ENCODE measurements around the gene FNIP2. TPM values are rescaled to one million over a fixed set of nuclear protein-coding genes. Genes with fewer than 3 reads are reported as not detected.
"Not testable (repeated sequence)": the region's sequence is repeated elsewhere in the genome, so short reads cannot be mapped to it uniquely, and the experiment has no call there.

FNIP2 gene
- 24.2 and 25.2 TPM in 2 replicates for total RNA-seq

GRCh38 chr4:158768555-158769174 is at the start of gene FNIP2:
Gene FNIP2 (plus strand): TSS chr4:158769026. CDS start chr4:158769213, 187 bp downstream.
- no peak for DNase-seq (ENCODE audit: extremely low read depth, low read depth, low spot score)

DNA sequence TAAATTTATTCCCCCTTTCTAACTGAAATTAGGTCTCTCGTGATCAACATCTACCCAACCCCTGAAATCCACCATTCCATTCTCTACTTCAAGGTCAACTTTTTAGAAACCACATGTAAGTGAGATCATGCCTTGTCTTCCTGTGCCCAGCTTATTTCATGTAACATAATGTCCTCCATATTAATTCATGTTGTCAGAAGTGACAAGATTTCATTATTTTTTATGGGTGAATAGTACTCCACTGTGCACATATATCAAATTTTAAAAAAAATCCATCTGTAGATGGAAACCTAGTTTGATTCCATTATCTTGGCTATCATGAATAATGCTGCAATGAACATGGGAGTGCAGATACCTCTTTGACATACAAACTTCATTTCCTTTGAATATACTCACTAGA is 47.1 kb upstream of the FNIP2 start:
- no peak for DNase-seq (ENCODE audit: extremely low read depth, low read depth, low spot score)

- peak; percentile 9 for DNase-seq (ENCODE audit: extremely low read depth, low read depth, low spot score)
Measured at GRCh38 chr4:158722291-158722916, 46.4 kb upstream of the FNIP2 start.

DNA sequence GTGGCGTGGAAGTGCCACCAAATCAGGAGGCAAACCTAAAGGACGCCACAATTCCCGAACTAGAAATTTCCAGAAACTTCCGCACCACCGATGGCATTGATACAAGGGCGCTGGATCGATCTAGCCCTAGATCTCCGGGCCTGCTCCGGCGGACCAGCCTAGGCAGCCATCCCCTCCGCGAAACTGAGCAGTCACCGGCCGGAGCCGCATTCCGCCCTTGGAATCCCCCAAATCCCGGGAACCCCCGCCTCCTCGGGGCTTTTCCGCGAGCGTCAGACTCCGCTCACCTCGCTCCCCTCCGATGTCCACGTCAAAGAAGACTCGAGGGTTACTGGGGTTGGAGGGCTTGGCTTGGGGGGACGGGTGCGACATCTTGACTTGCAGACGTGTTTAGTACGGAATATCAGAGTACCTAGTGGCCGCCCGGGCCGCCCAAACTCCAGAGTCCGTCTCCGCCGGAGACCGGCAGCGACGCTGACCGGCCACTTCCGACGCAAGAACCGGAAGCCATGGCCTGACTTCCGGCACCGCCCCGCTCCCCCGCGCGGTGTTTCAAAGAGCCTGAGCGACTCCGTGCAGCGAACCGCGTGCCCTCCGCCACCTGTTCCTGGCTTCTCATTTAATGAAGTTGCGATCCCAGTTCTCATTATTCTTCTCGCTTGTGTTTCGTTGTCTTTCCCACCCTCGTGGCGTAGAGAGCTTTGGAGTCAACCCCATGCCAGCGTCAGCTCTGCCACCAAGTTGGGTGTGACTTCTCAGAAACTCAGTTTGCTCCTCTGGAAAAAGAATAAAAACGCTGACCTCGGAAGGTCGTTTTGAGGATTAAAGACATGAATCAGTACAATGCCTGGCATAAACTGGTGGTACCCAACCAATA is 45.7 kb upstream of the FNIP2 start, which contains the start of gene PPID:
PPID (minus strand) TSS at position 480 of the 877 bp plus-strand sequence; CDS start at position 372, 108 bp downstream.
- DNase-seq (ENCODE audit: extremely low read depth, low read depth, low spot score) = peak; percentile 23

DNA sequence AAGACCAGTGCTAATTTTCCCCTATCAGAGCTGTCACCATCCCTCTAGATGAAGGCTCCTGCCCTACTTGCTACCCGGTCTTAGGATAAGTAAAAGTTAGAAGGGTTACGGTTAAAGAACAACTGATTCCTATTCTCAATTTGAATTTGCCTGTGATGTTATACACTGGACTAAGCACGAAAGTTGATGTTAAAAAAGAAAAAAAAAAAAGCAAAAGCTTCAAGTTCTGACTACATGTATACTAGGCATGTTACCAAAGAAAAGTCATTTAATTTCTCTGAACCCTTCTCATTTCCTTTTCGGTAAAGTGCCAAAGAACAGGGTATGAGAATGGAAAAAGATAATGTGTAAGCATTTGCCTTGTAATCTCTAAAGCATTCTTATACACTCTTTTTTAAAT is 44.2 kb upstream of the FNIP2 start:
- DNase-seq (ENCODE audit: extremely low read depth, low read depth, low spot score) = no peak

DNA sequence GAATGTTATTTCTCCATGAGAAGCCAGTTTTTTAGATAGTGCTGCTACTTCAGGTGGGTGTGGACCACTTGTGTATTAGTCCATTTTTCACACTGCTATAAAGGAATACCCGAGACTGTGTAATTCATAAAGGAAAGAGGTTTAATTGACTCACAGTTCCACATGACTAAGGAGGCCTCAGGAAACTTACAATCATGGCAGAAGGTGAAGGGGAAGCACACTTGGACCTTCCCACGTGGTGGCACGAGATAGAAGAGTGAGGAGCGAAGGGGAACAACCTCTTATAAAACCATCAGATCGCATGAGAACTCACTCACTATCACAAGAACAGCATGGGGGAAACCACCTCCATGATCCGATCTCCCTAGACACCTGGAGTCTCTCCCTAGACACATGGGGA is 42.2 kb upstream of the FNIP2 start:
- no peak for DNase-seq (ENCODE audit: extremely low read depth, low read depth, low spot score)

DNA sequence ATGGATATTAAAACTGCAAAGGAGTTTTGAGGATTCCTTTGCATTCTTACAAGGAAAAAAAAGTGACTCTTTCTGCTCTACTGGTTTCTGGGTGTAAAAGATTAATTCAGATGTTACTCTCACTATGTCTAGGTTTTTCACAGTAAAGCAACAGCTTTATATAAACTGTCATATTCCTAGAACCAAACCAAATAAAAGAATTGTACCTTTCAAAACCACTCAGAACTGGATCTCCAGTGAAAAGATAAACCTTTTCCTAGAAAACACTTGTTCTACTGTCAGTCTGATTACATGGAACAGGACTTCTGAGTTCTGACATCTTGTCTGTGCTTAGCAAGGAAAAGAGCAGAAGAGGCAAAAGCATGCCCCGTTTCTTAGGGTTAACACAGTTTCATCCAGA is 40.6 kb upstream of the FNIP2 start:
- no peak for DNase-seq (ENCODE audit: extremely low read depth, low read depth, low spot score)

- DNase-seq (ENCODE audit: extremely low read depth, low read depth, low spot score) = peak; percentile 44
Measured at GRCh38 chr4:158729716-158730559, 38.9 kb upstream of the FNIP2 start.

- no peak for DNase-seq (ENCODE audit: extremely low read depth, low read depth, low spot score)
Measured at GRCh38 chr4:158738866-158739265, 30.0 kb upstream of the FNIP2 start.

- no peak for DNase-seq (ENCODE audit: extremely low read depth, low read depth, low spot score)
Measured at GRCh38 chr4:158739600-158739999, 29.2 kb upstream of the FNIP2 start.

GRCh38 chr4:158741326-158742021 is 27.4 kb upstream of the FNIP2 start:
- DNase-seq (ENCODE audit: extremely low read depth, low read depth, low spot score) = no peak

- not testable (repeated sequence) for DNase-seq (ENCODE audit: extremely low read depth, low read depth, low spot score)
Measured at GRCh38 chr4:158746537-158746936, 22.3 kb upstream of the FNIP2 start.

DNA sequence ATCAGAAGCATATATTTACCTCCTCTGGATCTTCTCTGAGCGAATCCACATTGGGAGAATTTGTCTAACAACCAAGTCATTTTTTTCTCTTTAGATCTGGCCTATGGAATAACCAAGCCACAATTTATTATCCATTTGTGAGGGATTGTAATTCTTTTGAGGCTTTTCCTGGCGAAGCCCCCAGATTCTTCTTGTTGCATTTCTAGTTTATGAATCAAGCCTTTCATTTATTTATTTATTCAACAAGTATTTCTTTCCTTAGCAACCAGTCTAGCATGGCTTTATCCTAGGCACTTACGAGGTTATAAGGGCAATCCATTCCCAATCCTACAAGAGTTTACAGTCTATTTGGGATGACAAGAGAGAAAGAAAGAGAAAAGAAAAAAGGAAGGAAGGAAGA is 18.4 kb upstream of the FNIP2 start:
- DNase-seq (ENCODE audit: extremely low read depth, low read depth, low spot score) = no peak

GRCh38 chr4:158754385-158755180 is 14.2 kb upstream of the FNIP2 start:
- DNase-seq (ENCODE audit: extremely low read depth, low read depth, low spot score) = no peak

- not testable (repeated sequence) for DNase-seq (ENCODE audit: extremely low read depth, low read depth, low spot score)
Measured at GRCh38 chr4:158755819-158756218, 13.0 kb upstream of the FNIP2 start.

DNA sequence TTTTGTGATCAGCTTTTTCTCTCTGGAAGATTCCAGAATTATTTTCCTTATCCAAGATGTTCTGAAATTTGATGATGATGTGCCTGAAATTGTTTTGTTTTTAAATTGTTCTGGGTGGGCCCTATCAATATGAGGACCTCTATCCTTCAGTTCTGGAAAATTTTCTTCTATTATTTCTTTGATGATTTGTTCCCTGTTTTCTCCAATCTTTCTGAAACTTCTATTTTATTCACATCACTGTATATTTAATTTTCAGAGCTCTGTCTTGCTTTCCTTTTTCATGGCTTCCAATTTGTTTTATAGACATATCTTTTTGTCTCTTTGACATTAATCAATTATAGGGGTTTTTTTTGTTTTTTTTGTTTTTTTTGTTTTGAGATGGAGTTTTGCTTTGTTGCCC is 12.2 kb upstream of the FNIP2 start:
- DNase-seq (ENCODE audit: extremely low read depth, low read depth, low spot score) = no peak

GRCh38 chr4:158758142-158758541 is 10.7 kb upstream of the FNIP2 start:
- no peak for DNase-seq (ENCODE audit: extremely low read depth, low read depth, low spot score)

GRCh38 chr4:158758703-158759102 is 10.1 kb upstream of the FNIP2 start:
- DNase-seq (ENCODE audit: extremely low read depth, low read depth, low spot score) = no peak

DNA sequence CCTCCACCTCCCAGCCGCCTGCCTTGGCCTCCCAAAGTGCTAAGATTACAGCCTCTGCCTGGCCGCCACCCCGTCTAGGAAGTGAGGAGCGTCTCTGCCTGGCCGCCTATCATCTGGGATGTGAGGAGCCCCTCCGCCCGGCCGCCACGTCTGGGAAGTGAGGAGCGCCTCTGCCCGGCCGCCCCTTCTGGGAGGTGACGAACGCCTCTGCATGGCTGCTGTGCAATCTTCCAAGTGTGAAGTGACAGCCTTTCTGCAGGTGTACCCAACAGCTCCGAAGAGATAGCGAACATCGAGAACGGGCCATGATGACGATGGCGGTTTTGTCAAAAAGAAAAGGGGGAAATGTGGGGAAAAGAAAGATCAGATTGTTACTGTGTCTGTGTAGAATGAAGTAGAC is 9.3 kb upstream of the FNIP2 start:
- DNase-seq (ENCODE audit: extremely low read depth, low read depth, low spot score) = not testable (repeated sequence)

Data from glomerular endothelial cell (primary cell).